ENCODE data around the gene PROK2. TPM values are rescaled to one million over a fixed set of nuclear protein-coding genes. Genes with fewer than 3 reads are reported as not detected.

Gene PROK2
- total RNA-seq, 1 donor from 2014 or later, result not detected

GRCh38 chr3:71760140-71760539 lies 24.8 kb downstream of the PROK2 start:
- Histone ChIP-seq H3K4me1 (ENCODE audit: insufficient read depth, low read length) (no peaks in the 10 kb centered on the region), H3K36me3 (ENCODE audit: insufficient read depth, low read length) (no peaks in the 10 kb centered on the region), H3K27ac (ENCODE audit: low read depth, low read length) (no peak overlapping the region), H2AFZ (ENCODE audit: low read depth, low read length) (no peak overlapping the region), H4K20me1 (ENCODE audit: insufficient read depth, low read length) (no peaks in the 10 kb centered on the region), H3K79me2 (ENCODE audit: insufficient read depth, low read length) (no peaks in the 10 kb centered on the region), H3K4me2 (ENCODE audit: low read length) (no peak overlapping the region), H3K9ac (ENCODE audit: low read length) (no peak overlapping the region), H3K4me3 (ENCODE audit: insufficient read depth, low read depth, low read length) (no peak overlapping the region), H3K9me3 (ENCODE audit: insufficient read depth, low read depth, low read length) (no peaks in the 10 kb centered on the region), H3K27me3 (ENCODE audit: insufficient read depth, low read length) (peaks cover 49% of the 10 kb centered on the region)
- FAIRE-seq (no peak), DNase-seq (ENCODE audit: low read depth) (no peak)
- no peaks in the 10 kb centered on the region for H3K36me3 Mint-ChIP-seq (ENCODE audit: low read depth, unreplicated experiment)
- H3K27me3 Mint-ChIP-seq (ENCODE audit: low read depth, unreplicated experiment), result peaks cover 60% of the 10 kb centered on the region
- no peaks in the 10 kb centered on the region for H3K4me1 Mint-ChIP-seq (ENCODE audit: low read depth, unreplicated experiment)
- H3K4me3 Mint-ChIP-seq (ENCODE audit: unreplicated experiment), result no peak overlapping the region
- TF ChIP-seq CTCF (IDR thresholded peaks at IDR 0.05; ENCODE audit: insufficient read depth, low read depth, low read length) (no peak), EZH2 (IDR thresholded peaks at IDR 0.05; ENCODE audit: insufficient read depth, low read length) (no peak)
- peaks cover 2% of the 10 kb centered on the region for H3K9me3 Mint-ChIP-seq (ENCODE audit: unreplicated experiment)
- H3K27ac Mint-ChIP-seq (ENCODE audit: unreplicated experiment), result no peak overlapping the region

- H3K9ac ChIP-seq (ENCODE audit: low read length), result no peak overlapping the region
- Mint-ChIP-seq H3K27ac (ENCODE audit: unreplicated experiment) (no peak overlapping the region), H3K36me3 (ENCODE audit: low read depth, unreplicated experiment) (no peaks in the 10 kb centered on the region), H3K4me1 (ENCODE audit: low read depth, unreplicated experiment) (no peaks in the 10 kb centered on the region), H3K27me3 (ENCODE audit: low read depth, unreplicated experiment) (peaks cover 64% of the 10 kb centered on the region), H3K9me3 (ENCODE audit: unreplicated experiment) (peaks cover 3% of the 10 kb centered on the region), H3K4me3 (ENCODE audit: unreplicated experiment) (no peak overlapping the region)
- FAIRE-seq (no peak), DNase-seq (ENCODE audit: low read depth) (no peak)
- no peaks in the 10 kb centered on the region for H3K4me1 ChIP-seq (ENCODE audit: insufficient read depth, low read length)
- H3K9me3 ChIP-seq (ENCODE audit: insufficient read depth, low read depth, low read length), result no peaks in the 10 kb centered on the region
- no peaks in the 10 kb centered on the region for H4K20me1 ChIP-seq (ENCODE audit: insufficient read depth, low read length)
- H2AFZ ChIP-seq (ENCODE audit: low read depth, low read length), result no peak overlapping the region
- peaks cover 55% of the 10 kb centered on the region for H3K27me3 ChIP-seq (ENCODE audit: insufficient read depth, low read length)
- no peak overlapping the region for H3K4me2 ChIP-seq (ENCODE audit: low read length)
- H3K27ac ChIP-seq (ENCODE audit: low read depth, low read length), result no peak overlapping the region
- H3K4me3 ChIP-seq (ENCODE audit: insufficient read depth, low read depth, low read length), result no peak overlapping the region
- TF ChIP-seq CTCF (IDR thresholded peaks at IDR 0.05; ENCODE audit: insufficient read depth, low read depth, low read length) (no peak), EZH2 (IDR thresholded peaks at IDR 0.05; ENCODE audit: insufficient read depth, low read length) (no peak)
- H3K36me3 ChIP-seq (ENCODE audit: insufficient read depth, low read length), result no peaks in the 10 kb centered on the region
- H3K79me2 ChIP-seq (ENCODE audit: insufficient read depth, low read length), result no peaks in the 10 kb centered on the region
Measured at GRCh38 chr3:71759401-71759800, 25.5 kb downstream of the PROK2 start.

GRCh38 chr3:71758091-71758490 lies 26.9 kb downstream of the PROK2 start:
- DNase-seq (ENCODE audit: low read depth), result no peak
- no peaks in the 10 kb centered on the region for H3K4me1 Mint-ChIP-seq (ENCODE audit: low read depth, unreplicated experiment)
- H3K4me2 ChIP-seq (ENCODE audit: low read length), result no peak overlapping the region

More at GRCh38 chr3:71758091-71758490, 26.9 kb downstream of the PROK2 start:
- no peak overlapping the region for H3K4me3 ChIP-seq (ENCODE audit: insufficient read depth, low read depth, low read length)
- no peaks in the 10 kb centered on the region for H4K20me1 ChIP-seq (ENCODE audit: insufficient read depth, low read length)
- peaks cover 2% of the 10 kb centered on the region for H3K4me1 ChIP-seq (ENCODE audit: insufficient read depth, low read length)
- no peaks in the 10 kb centered on the region for H3K9me3 ChIP-seq (ENCODE audit: insufficient read depth, low read depth, low read length)
- H3K27ac ChIP-seq (ENCODE audit: low read depth, low read length), result no peak overlapping the region
- peaks cover 54% of the 10 kb centered on the region for H3K27me3 ChIP-seq (ENCODE audit: insufficient read depth, low read length)
- Mint-ChIP-seq H3K27ac (ENCODE audit: unreplicated experiment) (no peak overlapping the region), H3K4me3 (ENCODE audit: unreplicated experiment) (no peak overlapping the region), H3K36me3 (ENCODE audit: low read depth, unreplicated experiment) (no peaks in the 10 kb centered on the region), H3K27me3 (ENCODE audit: low read depth, unreplicated experiment) (peaks cover 61% of the 10 kb centered on the region), H3K9me3 (ENCODE audit: unreplicated experiment) (peaks cover 3% of the 10 kb centered on the region)
- H3K36me3 ChIP-seq (ENCODE audit: insufficient read depth, low read length), result no peaks in the 10 kb centered on the region
- no peaks in the 10 kb centered on the region for H3K79me2 ChIP-seq (ENCODE audit: insufficient read depth, low read length)
- H3K9ac ChIP-seq (ENCODE audit: low read length), result no peak overlapping the region
- no peak for FAIRE-seq
- TF ChIP-seq CTCF (IDR thresholded peaks at IDR 0.05; ENCODE audit: insufficient read depth, low read depth, low read length) (no peak), EZH2 (IDR thresholded peaks at IDR 0.05; ENCODE audit: insufficient read depth, low read length) (no peak)
- no peak overlapping the region for H2AFZ ChIP-seq (ENCODE audit: low read depth, low read length)

All from astrocyte (in vitro differentiated cells and primary cell).